Right lung (tissue), 5 donors: ENCODE data around the gene GORAB. TPM values are rescaled to one million over a fixed set of nuclear protein-coding genes. Genes with fewer than 3 reads are reported as not detected.

Experiments
- DNase-seq, 2 donors: peaks; one replicate each; pipeline ENCODE4 v3.0.0-alpha.2; 2013
- polyA plus RNA-seq, 5 donors: library from polyadenylated mRNA; unstranded; fragments of 120-200 nt; gene quantifications; one replicate each; pipeline versions ENCODE4 v1.2.1 to v1.2.3, GENCODE V29; 2013; ENCODE audit warnings: inconsistent platforms in 1 of 5, low replicate concordance in 1 of 5; ENCODE audit not compliant: insufficient read length in 5 of 5, insufficient read depth in 1 of 5

GORAB gene
- polyA plus RNA-seq, 5 donors, result 17.8 to 30.9 (median 25.8) TPM

GRCh38 chr1:170587253-170587593 is 55.3 kb downstream of the GORAB start:
- DNase-seq, result no peak

DNA sequence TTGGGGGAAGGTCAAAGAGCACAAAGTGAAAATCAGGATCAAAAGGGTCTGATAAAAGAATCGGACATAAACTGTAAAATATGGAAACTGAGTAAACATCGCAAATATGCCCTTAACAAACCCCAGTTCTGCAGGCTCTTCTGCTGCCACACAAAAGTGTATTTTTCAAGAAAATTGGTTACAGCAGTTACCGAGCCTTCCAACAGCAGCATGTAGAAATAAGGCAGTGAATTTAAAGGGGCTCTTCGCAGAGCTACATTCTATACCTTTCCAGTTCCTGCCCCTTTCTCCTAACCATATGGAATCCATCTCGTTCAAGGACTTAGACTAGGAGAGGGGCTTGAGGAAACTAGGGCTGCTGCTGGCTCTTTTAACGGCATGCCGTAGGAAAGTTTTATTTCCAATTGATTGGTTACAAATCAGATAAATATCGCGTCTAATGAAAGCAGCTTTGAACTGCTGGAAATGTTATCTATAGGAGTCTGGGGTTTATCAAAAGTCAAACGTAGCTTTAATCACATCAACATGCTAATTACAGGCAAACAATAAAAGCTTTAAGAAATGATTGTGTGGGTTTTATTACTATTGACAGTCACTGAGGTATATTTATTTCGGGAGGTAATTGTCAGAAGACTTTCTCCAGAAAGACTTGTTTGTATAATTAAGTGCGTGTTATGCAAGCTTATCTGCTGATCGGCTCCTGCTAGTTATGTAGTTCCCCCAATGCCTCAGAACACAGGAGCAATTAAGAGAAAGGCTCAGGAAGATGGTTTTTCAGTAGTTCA is 59.1 kb downstream of the GORAB start:
- DNase-seq, result no peak

- DNase-seq, result no peak
Measured at GRCh38 chr1:170592591-170593111, 60.7 kb downstream of the GORAB start.

- DNase-seq, result no peak
Measured at GRCh38 chr1:170593173-170594011, 61.4 kb downstream of the GORAB start.

DNA sequence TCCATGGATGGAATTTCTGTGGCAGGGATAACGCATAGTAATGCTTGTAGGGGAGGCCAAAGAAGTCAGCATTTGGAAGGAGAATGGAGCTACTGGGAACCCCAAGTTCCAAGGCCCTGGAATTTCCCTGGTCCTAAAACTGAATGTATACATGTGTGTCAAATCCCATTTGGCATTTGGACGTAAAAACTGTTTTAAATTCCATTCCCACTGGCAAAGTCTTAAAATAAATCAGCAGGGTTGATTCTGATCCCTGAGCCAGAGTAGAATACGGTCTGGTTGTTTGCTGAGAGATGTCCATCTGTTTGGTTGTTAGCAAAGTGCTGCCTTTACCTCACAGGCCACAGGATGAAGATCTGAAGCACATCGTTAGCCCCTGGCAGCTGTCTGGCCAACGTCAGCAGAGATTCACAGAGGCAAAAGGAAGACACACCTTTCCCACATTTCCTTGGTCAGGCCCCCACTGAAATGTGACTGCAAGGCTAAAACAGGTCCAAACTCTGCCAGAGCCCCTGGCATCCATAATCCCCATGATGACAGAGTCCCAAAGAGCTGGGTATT is 62.2 kb downstream of the GORAB start:
- no peak for DNase-seq

GRCh38 chr1:170596701-170597100 is 64.7 kb downstream of the GORAB start:
- DNase-seq, result no peak

DNA sequence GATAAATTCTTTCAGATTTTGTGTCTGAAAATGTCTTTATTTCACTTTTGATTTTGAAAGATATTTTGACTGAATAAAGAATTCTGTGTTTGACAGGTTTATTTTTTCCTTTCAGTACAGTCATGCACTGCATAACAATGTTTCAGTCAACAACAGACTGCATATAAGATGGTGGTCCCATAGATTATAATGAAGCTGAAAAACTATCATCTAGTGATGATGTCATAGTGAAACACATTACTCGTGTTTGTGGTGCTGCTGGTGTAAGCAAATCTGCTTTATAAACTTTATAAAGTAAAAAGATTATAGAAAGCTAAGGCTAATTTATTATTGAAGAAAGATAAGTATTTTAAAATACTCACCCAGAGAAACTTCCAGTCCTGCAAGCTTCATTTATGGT is 66.7 kb downstream of the GORAB start:
- DNase-seq, result no peak

DNA sequence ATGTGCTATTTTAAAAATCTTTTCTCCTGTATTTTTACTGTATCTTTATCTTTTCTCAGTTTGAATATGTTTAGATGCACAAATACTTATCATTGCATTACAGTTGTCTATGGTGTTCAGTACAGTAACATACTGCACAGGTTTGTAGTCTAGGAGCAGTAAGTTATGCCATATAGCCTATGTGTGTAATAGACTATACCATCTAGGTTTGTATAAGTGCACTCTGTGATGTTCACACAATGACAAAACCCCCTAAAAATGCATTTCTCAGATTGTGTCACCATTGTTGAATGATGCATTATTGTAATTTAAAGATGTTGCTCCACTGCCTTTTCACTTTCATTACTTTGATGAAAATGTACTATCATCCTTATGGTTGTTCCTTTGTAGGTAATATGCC is 67.1 kb downstream of the GORAB start:
- DNase-seq, result no peak

GRCh38 chr1:170601866-170602265 is 69.9 kb downstream of the GORAB start:
- DNase-seq, result no peak

Other genes with a start within 250 kb of the GORAB start
- 1 to 10 TPM; 1.5 to 4.7 (median 3.4) TPM for gene PRRX1, start 132.0 kb downstream of the GORAB start, polyA plus RNA-seq